Hair follicular keratinocyte (primary cell): ENCODE data around the gene CATSPER4. TPM values are rescaled to one million over a fixed set of nuclear protein-coding genes. Genes with fewer than 3 reads are reported as not detected.

ENCODE experiments used
- total RNA-seq: library from RNA; depleted of rRNA; stranded (reverse); fragments of >200 nt; gene quantifications from 2 replicates; pipeline ENCODE4 v1.2.3, GENCODE V29; 2015

Gene CATSPER4
- not detected in 2 replicates for total RNA-seq

DNA sequence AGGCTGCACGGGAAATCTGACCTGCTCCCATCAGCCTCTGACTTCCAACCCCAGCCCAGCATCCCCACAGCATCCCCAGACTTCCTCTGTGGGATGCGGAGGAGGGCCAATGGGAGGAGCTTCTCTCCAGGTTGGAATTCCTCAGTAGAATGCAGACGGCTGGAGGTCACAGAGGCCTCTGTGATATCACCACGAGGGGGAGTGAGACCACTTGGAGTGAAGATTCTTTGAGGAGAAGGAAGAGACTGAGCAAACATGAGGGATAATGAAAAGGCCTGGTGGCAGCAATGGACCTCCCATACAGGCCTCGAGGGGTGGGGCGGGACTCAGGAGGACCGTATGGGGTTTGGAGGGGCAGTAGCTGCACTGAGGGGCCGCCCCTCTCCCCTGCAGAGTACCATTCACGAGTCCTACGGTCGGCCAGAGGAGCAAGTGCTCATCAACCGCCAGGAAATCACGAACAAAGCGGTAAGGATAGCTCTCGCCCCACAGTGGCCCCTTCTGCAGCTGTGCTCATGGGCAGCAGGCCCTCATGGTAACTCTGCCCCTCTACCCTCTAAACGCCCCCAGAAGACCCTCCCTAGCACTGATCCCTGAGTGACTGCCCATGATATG, at the start of gene CATSPER4:
Gene CATSPER4, plus strand, starts transcription at position 230 of the 615 bp plus-strand sequence. Its CDS starts 26 bp downstream, at position 256.

DNA sequence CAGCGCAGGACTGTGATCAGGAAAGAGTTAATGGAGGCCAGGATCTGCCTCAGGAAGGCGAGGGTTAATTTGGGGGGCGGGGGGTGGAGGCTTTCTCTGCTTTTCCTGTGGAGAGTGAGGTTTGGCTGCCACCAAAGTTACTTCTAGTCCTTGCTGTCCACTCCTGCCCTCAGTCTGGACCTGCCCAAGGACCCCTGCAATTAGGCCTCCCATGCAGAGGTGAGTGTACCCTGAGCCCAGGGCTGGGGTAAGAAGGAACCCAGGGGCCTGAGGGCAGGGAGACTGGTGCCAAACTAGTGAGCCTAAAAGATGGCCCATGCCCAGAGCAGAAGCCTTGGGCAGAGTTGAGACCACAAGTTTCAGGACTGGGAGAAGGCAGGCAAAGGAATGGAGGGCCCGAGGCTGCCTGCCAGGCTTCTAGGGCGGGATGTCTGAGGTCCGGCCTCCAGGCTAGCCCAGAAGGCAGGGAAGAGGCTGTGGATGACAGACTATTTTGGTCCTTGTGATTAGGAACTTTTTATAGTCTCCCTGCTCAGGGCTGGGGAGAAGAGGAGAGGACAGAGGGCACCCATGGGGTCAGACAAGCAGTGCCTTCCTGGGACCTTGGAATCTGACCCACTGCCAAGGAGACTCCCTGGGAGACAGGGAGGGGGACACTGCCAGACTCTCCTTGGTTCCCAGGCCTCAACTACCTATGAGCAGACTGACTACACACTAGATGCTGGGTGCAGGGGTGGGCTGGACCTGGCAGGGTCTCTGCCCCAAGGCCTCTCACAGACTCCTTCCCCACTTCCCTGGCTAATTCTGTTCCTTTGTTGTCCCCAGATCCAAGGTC, 31.3 kb upstream of the CATSPER4 start, which contains the start of gene FAM110D:
Gene FAM110D, plus strand, starts transcription at position 172 of the 835 bp plus-strand sequence. CDS start 2,213 bp downstream, outside the sequence.

DNA sequence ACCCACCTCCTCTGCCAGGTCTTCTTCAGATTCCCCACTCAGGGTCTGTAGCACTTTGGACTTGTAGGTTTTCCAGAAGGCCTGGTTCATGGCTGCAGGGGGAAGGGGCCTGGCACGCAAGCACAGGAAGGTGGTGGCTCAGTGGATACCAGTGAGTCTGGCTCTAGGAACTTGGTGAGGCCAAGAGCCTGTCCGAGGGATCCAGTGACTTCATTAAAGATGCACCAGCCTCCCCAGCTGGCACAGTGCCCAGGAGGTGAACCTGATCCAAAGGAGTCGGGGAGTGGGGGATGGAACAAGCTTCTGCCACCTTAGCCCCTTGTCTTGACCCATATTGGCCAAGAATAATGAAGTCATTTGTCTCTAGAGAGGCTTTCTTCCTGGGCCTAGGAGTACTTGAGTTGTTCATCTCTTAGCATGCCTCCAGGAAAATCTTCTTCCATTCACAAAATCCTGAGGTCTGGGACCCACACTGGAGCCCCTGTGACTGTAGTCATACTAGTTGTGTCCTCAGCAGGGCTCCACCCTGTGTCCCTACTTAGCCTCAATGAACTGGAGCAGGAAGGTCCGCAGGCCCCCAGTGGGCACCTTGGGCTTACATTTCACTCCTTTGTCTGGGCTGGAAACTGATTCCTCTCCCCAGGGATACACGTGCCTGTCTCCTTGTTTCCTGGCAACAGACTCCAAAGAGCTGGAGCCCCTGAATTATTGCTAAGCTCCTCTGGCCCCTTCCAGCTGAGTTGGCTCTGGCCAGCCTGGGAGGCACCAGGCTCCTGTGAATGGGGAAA, 21.8 kb upstream of the CATSPER4 start, which contains the start of gene C1orf232:
Gene C1orf232, minus strand, starts transcription at position 554 of the 788 bp plus-strand sequence. Its CDS starts 464 bp downstream, at position 90.

DNA sequence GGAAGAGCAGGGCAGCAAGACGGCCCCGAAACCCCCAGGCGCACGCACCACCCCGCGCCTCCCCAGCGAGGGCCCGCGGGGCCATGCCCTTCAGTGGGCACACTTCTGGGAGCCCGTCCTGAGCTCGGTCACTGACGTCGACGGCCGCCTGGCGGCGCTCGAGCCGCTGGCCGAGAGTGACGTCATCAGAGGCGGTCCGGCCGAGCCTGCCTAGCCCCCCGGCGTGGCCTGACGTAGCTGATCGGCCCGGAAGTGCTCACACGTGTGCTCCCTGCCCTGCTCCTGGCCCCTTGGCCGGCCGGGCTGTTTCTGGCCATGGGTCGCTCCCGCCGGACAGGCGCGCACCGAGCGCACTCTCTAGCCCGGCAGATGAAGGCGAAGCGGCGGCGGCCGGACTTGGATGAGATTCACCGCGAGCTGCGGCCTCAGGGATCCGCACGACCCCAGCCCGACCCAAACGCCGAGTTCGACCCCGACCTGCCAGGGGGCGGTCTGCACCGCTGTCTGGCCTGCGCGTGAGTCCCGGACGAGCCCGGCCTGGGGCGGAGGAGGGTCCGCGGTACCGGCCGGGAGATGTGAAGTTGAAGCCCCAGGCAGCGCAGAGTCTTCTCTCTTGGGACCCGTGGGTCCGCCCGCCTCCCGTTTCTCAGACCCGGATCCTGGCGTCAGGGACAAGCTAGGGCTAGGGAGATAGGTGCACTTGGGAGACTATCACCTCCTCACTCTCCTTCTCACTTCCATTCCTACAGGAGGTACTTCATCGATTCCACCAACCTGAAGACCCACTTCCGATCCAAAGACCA, 20.5 kb upstream of the CATSPER4 start, which contains the start of gene ZNF593:
Gene ZNF593, plus strand, starts transcription at position 240 of the 803 bp plus-strand sequence. Its CDS starts 76 bp downstream, at position 316.

DNA sequence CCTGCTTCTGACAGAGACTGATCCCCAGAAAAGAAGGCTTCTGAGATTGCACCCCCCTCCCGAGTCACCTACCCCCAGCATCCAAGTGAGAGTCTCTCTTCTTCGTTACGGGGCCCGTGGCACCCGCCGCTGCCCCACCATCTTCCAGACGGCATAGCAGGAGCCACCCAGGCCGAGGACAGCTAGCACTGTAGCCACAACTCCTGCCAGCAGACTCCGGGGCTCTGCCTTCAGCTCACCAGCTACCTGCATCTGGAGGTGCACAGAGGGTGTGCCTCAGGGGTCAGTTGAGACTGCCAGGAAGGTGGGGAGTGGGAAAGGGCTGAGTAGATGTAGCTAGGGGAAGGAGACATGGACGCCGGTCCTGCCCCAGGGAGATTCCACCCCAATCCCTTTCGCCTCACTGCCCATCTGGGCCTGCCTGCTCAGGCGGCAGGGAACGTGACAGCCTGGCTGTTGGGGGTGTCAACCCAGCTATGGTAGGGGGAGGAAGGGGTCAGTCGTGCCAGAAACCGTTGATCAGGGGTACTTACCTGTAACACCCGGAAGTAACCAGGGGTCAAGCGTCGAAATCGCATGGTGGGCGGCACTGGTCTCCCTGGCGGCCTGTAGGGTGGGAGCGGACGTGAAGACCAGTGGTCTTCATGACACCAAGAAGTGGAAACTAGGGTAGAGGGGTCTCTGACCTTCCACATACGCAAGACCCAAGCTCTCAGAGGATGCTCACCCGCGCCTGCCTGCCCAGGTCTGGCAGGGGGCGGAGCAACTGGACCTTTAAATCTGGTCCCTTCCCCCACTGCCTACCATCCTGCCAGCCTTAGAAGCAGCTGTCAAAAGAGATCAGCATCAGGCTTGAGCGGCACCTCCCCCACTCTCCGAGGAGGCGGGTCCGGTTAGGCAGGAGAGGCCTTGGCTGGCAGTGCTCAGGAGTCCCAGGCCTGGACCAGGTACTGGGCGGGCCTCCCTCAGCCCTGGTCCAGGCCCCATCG, 19.0 kb upstream of the CATSPER4 start, which contains the start of gene ZNF593OS:
Gene ZNF593OS, minus strand, starts transcription at position 749 of the 989 bp plus-strand sequence. Its CDS starts 171 bp downstream, at position 578.

DNA sequence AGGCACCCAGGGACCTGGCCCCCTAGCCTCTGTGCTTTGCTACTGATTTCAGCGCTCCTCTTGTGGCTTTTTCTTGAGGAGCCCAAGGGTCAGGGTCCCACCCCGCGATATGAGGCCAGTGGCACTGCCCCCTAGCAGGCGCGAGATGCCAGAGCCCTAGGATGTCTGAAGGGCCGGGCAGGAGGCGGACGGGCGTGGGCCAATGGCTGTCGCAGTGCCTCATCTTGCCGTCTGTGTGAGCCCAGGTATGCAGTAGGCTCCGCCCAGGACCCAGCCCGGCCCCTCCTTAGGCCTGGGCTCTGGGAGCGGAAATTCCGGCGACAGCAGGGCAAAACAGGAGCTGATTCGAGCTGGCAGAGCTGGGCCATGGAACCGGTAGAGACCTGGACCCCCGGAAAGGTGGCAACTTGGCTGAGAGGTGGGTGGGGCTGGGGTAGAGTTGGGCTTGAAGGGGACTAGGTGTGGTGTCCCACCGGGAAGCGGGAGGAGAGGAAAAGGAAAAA, 13.2 kb upstream of the CATSPER4 start, which contains the start of gene CNKSR1:
Gene CNKSR1, plus strand, starts transcription at position 310 of the 503 bp plus-strand sequence. Its CDS starts 57 bp downstream, at position 367.

DNA sequence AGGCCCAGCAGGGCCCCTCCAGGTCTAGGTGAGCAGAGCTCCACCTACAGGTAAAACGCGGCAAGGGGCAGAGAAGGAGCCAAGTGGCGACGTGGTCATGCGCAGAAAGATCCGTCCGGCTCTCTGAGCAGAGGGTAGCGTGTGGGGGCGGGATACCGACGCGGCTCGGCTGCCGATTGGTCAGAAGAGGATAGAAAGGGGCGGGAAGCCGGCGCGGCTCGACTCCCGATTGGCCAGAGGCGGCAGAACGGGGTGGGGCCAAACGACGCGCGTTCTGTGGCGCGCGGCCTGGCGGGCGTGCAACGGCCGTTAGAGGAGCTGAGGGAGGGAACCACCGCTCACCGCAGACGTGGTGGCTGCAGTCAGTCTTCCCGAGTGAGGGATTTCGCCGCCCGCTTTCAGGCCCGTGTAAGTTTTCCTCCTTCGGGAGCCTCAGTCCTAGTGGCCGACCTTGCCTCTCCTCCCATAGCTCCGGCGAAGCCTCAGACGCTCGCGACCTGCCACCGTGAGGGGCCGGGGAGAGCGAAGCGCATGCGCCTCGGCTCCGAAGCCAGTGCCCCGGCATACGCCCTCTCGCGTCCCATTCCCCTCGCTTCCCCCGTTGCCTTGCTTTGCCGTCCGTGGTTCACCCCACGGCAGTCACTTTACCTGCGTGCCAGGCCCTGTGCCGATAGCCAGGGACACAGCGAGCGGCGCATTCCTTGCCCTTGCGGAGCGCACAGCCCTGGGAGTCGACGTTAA, 43.7 kb downstream of the CATSPER4 start, which contains the start of gene CEP85:
Gene CEP85, plus strand, starts transcription at position 298 of the 741 bp plus-strand sequence. CDS start 5,584 bp downstream, outside the sequence.

Other genes with a start within 250 kb of the CATSPER4 start
- gene PAFAH2, start 192.5 kb upstream of the CATSPER4 start, total RNA-seq: 7.8 and 10.5 TPM in 2 replicates
- gene EXTL1, start 168.8 kb upstream of the CATSPER4 start, total RNA-seq: not detected in 2 replicates
- not detected in 2 replicates for gene SLC30A2, start 144.5 kb upstream of the CATSPER4 start, total RNA-seq
- not detected in 2 replicates for gene TRIM63, start 123.0 kb upstream of the CATSPER4 start, total RNA-seq
- gene PDIK1L, start 78.8 kb upstream of the CATSPER4 start, total RNA-seq: 1.5 and 1.6 TPM in 2 replicates
- gene FAM110D, start 31.5 kb upstream of the CATSPER4 start, total RNA-seq: not detected in 2 replicates
- not detected in 2 replicates for gene C1orf232, start 21.6 kb upstream of the CATSPER4 start, total RNA-seq
- 55.7 and 57.6 TPM in 2 replicates for gene ZNF593, start 20.7 kb upstream of the CATSPER4 start, total RNA-seq
- not detected in 2 replicates for gene ZNF593OS, start 18.8 kb upstream of the CATSPER4 start, total RNA-seq
- 12.1 and 14.1 TPM in 2 replicates for gene CNKSR1, start 13.1 kb upstream of the CATSPER4 start, total RNA-seq
- gene CEP85, start 43.6 kb downstream of the CATSPER4 start, total RNA-seq: 9.3 and 14.6 TPM in 2 replicates
- 155 and 186 TPM in 2 replicates for gene SH3BGRL3, start 89.5 kb downstream of the CATSPER4 start, total RNA-seq
- gene UBXN11, start 116.0 kb downstream of the CATSPER4 start, total RNA-seq: 1.4 and 2.9 TPM in 2 replicates
- 0.55 TPM in 1 of 2 replicates, not detected in the other for gene CD52, start 127.4 kb downstream of the CATSPER4 start, total RNA-seq
- gene CRYBG2, start 163.5 kb downstream of the CATSPER4 start, total RNA-seq: 3.3 and 3.9 TPM in 2 replicates
- gene ZNF683, start 182.1 kb downstream of the CATSPER4 start, total RNA-seq: not detected in 2 replicates
- not detected in 2 replicates for gene LIN28A, start 220.2 kb downstream of the CATSPER4 start, total RNA-seq
- 33.2 and 55.4 TPM in 2 replicates for gene DHDDS, start 241.7 kb downstream of the CATSPER4 start, total RNA-seq